GM12873 (cell line): ENCODE results near the gene BMERB1.

Experiments
- CTCF ChIP-seq: IDR thresholded peaks from 2 replicates; pipeline ENCODE4 v1.5.1; 2012; ENCODE audit warnings: low read depth, mild to moderate bottlenecking, moderate library complexity, low read length, control low read depth; ENCODE audit not compliant: insufficient read depth; ENCODE audit errors: missing control alignments

The BMERB1 gene

GRCh38 chr16:15604460-15605440 lies 170.4 kb downstream of the BMERB1 start:
- no peak for TF ChIP-seq CTCF

DNA sequence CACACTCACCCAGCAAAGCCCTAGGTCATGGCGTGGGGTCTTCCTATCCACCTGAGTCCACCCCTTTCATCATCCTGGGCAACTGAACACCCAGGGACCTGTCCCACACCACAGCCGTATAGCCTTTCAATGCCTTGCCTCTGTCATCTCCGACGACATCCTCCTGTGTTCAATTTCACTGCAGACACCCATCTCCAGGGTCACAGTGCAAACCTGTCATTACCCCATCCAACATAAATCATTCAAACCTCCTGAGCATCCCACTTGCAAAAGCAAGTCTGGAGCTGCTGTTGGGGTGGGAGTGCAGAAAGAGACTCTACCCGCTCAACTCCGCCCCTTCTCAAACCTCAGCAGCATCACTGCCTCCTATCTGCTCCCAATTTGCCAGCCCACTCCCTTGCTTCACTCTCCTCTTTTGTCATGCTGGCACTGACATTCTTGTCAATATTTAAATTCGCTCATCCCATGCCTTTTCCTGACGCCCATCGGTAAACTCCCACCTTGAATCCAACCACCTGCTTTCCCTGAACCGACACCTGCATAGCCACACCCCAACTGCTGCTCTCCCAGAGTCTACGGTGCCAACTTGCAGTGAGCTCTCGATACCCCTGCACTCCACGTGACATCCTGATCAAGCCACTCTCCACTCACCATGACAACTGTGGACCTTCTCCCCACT lies 171.6 kb downstream of the BMERB1 start:
- TF ChIP-seq CTCF, result no peak

DNA sequence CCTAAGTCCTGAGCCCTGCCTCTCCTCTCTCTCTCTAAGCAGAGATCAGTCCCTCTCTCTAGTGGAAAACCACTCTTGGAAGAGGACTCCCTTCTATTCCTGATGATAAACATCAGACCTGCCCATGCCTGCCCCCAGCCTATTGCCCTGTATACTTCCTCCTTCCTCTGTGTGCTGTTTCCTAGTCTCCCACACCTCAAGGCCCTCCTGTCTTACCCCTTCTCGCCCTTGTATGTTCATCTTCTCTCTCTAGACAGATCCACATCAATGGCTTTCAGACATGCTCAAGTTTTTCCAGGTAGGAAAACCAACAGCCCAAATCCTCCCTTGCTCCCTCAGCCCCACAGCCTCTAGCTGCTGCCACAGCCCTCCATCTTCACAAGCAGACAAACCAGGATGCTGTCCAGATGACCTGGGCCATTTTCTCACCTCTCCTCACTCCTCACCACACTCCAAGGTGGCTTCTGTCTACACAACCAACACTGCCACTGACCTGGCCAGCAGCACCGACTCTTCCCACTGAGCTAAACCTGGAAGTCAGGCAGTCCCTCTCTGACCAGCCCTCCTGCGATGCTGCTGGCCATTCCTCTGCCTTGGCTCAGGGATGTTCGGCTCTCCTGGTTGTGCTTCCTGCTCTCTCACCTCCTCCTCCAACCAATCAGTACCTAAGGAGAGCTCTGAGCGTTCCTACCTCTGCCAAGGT lies 172.3 kb downstream of the BMERB1 start:
- TF ChIP-seq CTCF, result no peak

DNA sequence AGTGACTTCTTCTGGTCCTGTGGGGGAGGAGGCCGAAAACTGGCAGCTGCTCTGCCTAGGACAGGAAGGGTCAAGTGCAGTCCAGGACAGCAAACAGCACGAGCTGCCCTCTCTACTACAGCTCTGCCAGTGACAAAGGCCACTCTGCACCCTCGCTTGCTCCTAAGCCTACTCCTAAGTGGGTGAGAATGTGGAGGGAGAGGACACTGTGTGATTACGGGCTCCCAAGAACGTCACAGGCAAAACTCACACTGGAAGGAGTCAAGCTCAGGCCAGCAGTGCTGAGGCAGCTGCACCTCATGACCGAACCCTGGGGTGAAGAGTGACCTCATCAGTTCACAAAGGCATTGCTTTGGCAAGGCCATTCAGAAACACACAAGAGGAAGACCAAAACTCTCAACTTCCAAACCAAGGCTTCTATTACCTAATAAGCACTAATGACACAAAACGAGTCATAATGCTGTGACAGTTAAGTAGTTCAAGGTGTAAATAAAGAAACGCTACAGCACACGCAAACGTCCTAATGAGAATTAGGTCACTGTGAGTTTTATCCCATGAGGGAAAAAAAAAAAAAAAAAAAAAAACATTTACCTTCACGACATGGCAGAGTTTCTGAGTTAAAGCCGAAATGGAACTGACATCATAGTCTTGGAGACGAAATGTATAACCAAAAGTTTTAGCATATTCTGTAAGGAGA lies 173.5 kb downstream of the BMERB1 start:
- TF ChIP-seq CTCF, result no peak

GRCh38 chr16:15608398-15609285 lies 174.3 kb downstream of the BMERB1 start:
- no peak for TF ChIP-seq CTCF

DNA sequence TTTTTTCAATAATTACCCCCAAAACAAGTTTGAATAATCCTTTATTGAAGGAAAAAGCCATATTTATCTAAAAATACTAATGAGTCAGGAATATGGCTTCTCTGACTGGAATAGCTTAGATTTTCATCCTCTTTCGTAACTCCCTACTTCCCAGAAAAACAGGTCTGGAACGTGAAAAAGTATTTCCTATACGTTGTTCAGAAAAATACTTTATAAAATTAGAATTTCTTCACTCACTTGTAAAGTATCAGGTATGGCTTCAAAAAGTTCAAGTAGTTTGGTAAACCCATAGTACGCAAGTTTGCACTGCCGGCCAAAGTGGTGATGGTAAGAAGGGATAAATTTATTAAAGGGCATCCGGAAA lies 174.9 kb downstream of the BMERB1 start:
- no peak for TF ChIP-seq CTCF
